ENCODE results near the gene CARMIL1. TPM values are rescaled to one million over a fixed set of nuclear protein-coding genes. Genes with fewer than 3 reads are reported as not detected.

CARMIL1 gene
- polyA plus RNA-seq, 4 donors: 97.2 to 123 (median 113) TPM

DNA sequence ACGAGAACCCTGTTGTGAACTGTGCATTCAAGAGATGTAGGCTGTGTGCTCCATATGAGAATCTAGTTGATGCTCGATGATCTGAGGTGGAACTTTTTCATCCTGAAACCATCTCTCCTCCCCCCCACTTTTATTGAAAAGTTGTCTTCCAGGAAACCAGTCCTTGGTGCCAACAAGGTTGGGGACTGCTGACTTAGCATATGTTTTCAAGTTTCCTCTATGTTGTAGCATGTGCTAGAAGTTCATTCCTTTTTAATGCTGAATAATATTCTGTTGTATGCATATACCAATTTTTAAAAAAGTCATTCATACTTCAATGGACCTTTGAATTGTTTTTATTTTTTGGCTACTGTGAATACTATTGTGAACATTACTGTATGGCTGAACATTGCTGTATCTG, 27.2 kb downstream of the CARMIL1 start:
- DNase-seq (ENCODE audit: low read depth in 4 of 4, low spot score in 3 of 4): no peak

DNA sequence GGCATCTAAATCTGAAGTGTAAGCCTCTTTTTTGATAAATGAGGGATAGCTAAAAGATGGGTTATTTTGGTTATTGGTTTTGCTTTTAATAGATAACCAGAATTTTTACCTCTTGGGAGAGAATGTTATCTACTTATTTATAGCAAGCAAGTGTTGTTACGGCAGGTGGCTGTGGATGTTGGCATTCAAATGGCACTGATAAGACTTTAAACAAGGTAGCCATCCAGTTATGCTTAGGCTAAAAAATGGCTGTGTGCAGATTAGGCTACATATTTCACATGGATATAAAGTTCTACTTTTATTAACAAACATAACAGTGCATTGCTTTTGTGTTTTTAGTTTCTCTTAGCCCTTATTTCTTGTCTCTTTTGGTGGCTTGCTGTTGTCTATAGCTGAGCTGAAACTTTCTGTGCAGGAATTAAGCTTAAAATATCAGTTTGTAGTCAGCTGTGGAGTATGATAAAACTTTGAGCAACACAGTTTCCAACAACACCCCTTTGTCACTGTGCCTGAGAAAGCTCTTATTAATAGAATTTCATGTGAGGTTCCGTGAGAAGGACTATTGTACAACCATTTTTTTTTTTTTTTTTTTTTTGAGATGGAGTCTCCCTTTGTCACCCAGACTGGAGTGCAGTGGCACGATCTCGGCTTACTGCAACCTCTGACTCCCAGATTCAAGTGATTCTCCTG, 28.8 kb downstream of the CARMIL1 start:
- DNase-seq (ENCODE audit: low read depth in 4 of 4, low spot score in 3 of 4): no peak

DNA sequence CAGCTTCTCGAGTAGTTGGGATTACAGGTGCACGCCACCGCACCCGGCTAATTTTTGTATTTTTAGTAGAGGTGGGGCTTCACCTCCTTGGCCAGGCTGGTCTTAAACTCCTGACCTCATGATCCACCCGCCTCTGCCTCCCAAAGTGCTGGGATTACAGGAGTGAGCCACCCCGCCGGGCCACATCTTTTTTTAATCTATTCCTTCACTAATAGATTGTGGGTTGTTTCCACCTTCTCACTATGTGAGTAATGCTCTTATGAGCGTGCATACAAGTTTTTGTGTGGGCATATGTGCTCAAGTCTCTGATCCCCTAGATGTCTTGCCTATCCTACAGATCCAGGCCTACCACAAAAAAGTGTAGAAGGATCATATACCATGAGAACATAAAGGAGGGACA, 30.7 kb downstream of the CARMIL1 start:
- no peak for DNase-seq (ENCODE audit: low read depth in 4 of 4, low spot score in 3 of 4)

DNA sequence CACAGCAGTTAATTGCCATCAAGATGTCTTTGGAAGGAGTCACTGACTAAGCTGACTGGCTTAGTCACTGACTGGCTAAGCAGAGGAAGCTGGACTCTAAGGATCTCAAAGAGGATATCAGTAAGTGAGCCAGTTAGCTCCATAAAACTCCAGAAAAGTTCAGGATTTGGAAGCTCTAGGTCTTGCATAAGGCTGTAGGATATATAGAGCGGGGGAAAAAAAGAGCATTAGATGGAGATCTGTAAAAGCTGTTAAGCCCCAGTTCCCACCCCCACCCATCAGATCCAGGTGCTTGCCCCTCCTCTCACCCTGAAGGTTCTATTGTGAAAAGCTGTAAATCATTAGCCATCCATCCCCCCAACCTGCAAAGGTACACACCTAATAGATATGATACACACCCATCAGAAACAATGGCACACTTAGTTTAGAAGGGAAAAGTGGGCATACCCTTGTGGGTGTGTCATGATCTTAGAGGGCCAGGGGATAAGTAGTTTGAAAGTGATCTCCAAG, 32.2 kb downstream of the CARMIL1 start:
- DNase-seq (ENCODE audit: low read depth in 4 of 4, low spot score in 3 of 4): no peak

DNA sequence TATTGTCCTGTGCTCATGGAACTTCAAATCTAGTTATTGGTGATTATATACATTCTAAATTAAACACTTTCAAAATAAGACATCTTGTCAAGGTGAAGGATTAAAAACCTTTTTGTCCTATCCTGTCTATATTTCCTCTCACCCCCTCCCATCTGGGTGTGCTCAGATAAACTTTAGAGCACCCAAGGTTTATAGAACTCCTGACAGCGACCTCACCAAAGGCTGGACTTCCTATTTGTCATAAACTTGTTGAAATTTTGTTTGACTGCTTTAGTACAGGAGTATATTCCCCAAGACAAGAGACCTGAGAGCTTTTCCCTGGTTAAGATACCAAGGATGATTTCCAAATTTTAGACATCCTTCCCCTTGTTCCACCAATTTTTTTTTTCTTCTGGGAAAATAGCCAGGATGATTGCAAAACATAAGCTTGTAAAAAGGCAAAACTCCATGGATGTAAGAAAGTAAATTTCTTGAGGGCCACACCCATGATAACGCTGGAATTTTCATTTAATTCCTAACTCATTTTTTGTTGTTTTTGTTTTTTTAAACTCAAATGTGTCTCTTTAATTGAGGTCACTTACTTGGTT, 33.0 kb downstream of the CARMIL1 start:
- no peak for DNase-seq (ENCODE audit: low read depth in 4 of 4, low spot score in 3 of 4)

DNA sequence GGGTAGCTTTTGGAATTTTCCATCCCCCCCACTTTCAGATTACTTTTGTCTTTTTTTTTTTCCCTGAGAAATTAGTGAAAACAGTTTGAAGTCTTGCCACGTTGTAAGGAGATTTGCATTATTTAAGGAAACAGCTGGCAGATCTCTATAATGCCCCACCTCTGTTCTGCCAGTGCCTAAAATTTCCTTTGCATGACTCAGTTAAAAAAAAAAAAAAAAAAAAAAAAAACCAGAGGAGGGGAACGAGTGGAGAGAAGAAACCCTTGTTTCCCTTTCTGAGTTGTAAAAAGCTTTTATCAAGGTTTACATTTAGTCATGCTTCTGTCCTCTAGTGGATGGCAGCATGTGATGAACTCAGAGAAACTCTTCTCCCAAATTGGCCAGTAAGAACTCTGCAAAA, 33.5 kb downstream of the CARMIL1 start:
- DNase-seq (ENCODE audit: low read depth in 4 of 4, low spot score in 3 of 4): no peak

DNA sequence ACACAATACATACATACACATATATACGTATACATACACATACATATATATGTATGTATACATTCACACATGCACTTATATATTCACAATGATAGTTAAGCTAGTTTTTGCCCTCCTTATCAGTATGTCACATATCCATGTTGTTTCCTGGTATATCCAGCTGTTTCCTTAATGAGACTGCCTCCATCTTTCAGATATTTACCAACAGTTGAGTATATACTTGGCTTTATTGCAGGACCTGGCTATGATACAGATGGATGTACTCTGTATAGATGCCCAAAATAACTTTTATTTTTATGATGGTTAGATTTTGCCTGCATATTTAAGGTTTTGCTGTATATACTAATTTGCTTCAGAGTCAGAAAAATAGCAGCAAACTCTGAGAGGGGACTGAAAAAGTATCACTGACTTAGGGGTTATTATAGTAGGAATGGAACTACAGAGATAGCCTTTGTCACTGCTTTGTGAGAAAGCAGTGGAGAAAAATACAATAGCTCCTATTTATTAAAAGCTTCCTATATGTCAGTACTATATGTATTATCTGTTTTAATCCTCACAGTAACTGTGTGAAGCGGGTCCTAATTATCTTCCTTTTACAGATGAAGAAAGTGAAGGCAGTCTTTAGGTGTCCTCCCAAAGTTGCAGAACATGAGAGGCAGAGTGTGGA, 35.5 kb downstream of the CARMIL1 start:
- DNase-seq (ENCODE audit: low read depth in 4 of 4, low spot score in 3 of 4): no peak

DNA sequence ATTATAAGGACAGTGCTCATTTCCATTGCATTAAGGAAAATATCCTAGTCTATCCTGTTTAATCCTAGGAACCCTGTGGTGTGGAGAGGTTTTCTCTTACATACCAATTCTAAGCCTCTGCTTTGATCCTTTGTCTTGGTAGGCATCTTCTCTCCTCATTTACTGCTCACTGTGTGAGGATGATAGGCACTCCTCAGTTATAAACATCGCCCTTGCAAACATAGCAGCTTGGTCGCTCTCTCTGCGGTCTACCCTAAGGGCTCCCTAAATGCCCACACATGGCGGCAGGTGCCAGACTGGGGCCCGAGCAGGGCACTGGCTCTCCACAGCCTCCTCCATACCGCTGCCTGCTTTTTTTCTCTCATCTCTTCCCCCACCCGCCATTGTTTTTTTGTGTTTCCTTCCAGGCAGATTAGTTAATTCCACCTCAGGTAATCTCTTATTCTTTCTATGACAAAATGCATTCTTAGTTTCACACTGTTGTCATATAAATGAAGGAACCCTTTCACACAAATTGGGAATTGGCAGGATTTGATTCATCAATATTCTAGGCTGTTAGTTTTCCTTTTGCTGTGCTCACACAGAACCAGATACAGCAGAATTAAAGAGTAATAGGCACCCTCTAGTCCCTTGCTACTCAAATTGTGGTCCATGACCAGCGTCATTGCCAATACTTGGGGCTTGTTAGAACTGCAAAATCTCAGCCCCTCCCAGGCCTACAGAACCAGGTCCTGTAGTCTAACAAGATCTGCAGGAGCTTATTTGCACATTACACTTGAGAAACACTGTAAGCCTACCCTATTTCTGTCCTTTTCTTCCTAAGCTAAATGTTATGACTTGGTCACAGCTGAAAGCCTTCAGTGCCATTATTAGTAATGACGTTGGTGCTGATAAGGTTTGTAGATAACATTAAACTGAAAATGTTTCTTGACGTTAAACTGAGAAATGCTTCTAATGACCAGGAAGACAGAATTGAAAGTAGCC, 36.3 kb downstream of the CARMIL1 start:
- DNase-seq (ENCODE audit: low read depth in 4 of 4, low spot score in 3 of 4): no peak

DNA sequence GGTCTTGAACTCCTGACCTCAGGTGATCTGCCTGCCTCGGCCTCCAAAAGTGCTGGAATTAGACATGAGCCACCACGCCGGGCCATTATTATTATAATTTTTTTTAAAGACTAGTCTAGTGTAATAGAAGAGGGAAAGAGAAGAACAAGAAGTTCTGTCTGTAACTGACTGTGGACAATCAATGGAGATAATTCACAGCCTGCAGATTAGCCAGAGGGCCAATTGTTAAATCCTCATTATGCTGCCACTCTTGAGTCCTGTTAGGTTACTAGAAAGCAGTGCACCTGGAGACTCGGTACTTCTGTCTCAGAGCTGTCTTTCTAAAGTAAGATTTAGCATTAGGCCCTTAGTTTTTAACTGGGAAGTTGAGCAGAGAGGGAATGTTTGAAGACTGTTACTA, 37.5 kb downstream of the CARMIL1 start:
- DNase-seq (ENCODE audit: low read depth in 4 of 4, low spot score in 3 of 4): no peak

DNA sequence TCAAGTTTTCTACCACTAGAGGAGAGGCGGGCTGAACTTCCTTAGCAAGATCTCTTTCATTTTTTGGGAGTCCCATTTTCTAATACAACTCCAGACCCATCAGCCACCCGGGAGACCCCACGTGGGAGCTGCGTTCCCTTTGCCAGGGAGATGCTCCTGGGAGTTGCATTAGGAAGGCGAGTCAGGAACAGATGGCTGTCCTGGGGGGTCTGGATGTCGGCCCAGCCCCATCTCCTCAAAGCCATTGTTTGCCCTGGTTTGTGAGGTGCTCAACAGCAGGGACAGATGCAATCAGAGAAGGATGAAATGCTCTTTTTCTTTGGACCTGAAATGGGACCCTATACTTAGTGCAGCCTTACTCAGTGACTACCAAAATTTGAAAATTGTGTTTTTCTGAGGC, 39.4 kb downstream of the CARMIL1 start:
- DNase-seq (ENCODE audit: low read depth in 4 of 4, low spot score in 3 of 4): no peak

DNA sequence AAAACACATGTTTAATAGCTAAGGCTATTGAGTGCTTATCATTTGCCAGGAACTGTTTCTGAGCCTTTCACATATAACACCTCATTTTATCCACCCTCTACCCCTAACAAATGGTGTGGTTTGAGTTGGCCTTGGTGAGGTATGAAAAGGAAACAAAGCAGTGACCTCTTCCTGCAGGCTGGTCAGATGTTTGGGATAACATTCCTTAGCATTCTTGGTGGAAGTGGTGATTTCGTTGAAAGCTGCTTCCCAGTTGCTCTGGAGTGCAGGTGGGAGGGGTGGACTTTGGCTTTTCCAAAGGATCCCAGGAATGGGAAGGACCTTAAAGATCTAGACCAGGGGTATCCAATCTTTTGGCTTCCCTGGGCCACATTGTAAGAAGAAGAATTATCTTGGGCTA, 41.3 kb downstream of the CARMIL1 start:
- DNase-seq (ENCODE audit: low read depth in 4 of 4, low spot score in 3 of 4): no peak

DNA sequence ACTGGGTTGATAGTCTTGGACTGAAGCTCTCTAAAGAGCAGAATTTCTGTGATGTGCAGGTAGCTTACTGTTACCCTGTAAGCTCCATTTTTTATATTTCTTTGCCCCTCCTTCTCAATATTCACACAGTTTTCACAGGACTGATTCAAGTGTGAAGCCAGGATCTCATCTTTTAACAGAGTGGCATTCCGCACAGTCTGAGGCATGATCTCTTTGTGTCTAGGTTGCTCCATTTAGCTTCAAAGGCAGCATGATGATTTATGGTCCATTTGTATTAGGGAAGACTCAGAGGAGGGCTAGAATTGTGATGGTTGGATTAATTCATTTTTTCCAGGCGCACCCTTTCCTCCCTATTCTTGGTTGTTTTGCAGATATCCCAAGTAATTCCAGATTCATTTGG, 43.5 kb downstream of the CARMIL1 start:
- no peak for DNase-seq (ENCODE audit: low read depth in 4 of 4, low spot score in 3 of 4)

DNA sequence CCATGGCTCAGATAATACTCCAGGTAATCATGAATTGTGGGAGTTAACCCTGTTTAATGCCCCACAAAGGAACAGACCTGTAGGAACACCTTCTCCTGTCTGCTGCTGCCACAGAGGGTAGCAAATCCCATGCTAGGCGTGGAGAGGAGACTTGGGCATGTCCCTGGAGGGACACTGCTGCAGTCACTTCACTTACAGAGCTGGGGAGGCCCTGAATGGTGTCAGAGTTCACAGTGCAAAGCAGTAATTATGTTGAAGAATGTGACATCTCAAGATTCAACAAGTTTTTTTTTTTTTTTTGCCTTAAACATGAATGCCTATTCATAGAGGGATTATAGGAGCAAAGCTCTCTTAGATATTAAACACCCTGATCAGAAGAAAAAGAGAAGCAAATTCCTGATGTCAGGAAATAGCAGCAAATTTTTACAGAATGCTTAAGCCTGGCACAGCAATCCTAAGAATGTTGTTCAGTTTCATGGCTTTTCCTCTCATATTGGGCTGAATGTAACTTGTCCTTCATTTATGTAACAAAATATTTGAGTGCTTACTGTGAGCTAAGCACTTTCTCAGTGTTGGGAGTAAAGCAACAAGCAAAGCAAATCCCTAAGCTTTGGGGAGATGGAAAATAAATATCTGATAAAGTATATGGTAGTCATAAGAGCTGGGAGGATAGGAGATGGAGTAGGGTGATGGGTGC, 45.0 kb downstream of the CARMIL1 start:
- no peak for DNase-seq (ENCODE audit: low read depth in 4 of 4, low spot score in 3 of 4)

DNA sequence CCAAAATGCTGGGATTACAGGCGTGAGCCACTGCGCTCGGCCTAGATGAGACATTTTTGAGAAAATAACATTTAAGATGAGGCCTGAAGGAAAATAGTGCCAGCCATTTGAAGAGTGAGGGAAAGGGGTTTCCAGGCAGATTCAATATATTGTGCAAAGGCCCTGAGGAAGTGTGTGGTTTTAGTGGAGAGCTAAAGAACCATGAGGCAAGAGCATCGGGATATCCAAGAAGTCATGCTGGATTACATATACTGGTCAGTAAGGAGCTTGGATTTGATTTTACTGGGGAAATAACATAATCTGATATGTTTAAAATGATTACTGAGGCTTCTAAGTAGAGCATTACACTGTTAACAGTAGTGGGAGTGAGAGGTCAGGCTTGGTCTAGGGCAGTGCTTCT, 47.0 kb downstream of the CARMIL1 start:
- no peak for DNase-seq (ENCODE audit: low read depth in 4 of 4, low spot score in 3 of 4)

DNA sequence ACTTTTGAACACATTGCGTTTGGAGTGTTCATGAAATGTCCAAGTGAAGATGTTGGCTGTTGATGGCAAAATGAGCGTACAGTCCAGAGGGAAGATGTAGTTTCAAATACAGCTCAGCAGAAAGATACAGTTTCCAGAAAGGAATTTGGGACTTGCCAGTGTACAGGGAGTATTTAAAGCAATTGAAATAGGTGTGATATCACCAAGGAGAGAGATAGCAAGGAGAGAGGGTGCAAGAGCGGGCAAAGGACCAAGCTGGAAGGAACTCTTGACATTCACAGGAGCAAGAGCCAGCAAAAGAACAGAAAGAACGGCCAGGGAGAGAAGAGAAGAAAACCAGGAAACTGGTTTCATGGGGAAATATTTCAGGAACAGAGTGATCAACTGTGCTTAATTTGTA, 47.8 kb downstream of the CARMIL1 start:
- DNase-seq (ENCODE audit: low read depth in 4 of 4, low spot score in 3 of 4): no peak

DNA sequence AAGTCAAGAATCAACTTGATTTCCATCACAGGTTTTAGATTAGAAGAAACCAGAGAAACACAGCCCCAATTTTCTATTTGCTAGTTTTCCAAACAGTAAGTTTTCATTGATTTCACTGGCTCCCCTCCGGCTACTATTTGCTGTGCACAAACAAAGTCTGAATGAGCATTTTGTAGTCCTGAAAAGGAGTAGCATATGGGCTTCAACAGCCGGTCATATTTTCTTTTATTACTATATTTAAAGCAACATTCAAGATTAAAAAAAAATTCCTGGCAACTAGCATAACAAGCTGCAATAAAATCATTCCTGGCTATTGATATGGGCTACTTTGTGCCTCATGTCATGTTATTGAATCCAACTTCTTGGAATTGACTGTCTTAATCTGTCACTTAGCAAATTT, 48.3 kb downstream of the CARMIL1 start:
- DNase-seq (ENCODE audit: low read depth in 4 of 4, low spot score in 3 of 4): no peak

DNA sequence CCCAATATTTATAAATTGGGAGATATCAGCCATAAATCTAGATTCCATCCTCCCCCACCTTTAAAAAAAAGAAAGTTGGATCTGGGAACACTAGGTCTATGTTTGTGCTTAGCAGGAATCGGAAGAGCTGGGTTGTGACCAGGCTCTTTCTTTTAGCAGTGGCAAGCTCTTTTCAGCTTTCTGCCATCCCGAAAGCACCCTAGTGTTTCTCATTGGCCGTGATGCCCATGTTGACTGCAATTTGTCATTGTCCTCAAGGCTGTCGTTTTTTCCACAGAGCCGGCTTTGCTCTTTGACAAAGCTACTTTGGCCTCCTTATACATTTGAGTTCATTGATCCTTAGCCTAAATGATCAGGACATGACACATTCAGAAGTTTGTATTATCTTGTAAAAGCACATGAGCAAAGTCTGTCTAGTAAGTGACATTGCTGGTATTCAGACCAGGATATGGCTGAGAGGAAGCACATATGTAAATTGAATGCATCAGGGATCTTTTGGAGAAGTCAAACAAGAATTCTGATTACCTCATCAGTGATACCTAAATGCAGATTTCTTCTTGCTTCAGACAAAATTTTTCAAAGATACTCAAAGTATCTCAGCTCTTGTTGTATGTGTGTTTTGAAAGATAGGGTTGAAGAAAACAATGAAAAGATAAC, 50.1 kb downstream of the CARMIL1 start:
- no peak for DNase-seq (ENCODE audit: low read depth in 4 of 4, low spot score in 3 of 4)

DNA sequence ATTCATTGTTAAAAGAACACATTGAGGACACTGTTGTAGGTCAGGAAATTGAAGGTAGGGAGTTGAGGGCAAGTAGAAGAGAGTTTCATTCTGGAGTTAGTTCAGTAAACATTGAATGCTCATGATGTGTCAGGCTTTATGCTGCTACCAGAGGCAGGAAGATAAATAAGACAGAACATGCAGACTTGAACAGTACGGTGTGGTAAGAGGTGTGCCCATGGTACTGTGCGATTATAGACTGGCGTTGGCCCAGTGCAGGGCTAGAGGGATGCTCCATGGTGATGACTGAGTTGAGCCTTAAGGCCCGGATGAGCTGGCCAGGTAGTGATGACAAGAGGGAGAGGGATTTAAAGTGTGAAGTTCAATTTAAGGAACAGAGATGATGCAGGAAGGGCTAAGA, 50.8 kb downstream of the CARMIL1 start:
- no peak for DNase-seq (ENCODE audit: low read depth in 4 of 4, low spot score in 3 of 4)

DNA sequence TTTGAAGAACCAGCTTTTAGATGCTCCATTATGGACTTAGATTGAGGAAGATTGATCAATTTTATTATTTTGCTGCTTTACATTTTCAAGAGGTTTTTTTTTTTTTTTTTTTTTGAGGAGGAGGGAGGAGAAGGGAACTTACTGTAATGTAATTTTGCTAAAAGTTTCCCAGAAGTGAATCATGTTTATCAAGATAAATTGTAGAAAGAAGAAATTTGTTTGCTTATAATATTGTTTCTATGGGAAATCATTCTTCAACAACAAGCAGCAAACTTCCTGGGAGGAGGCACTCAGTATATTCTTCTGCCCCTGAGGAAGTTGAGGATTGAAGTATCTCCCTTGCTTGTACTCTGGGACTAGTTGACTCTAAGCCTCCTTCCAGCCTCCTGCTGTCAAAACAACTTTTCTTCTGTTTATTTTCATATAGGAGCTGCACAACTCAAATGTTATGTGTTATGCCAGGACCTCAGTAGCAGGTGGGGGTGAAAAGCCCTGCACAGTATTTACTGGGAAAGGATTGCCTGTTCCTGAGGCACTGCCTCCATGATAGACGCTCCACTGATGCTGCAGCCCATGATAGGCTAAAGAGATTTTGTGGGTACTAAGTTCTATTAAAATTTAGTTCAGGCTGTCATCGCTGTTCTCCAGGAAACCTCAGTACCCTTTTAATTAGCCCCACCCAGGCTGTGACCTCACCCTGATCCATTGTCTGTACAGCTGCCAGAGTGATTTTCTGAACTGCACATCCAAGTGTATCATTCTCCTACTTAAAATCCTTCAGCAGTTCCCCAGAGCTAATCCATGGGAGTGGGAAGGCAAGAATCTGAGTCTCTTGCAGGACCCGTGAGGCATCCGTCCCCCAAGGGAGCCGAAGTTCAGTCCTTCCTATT, 51.9 kb downstream of the CARMIL1 start:
- DNase-seq (ENCODE audit: low read depth in 4 of 4, low spot score in 3 of 4): no peak

Measured in right renal pelvis (tissue), 4 donors.